PC-9 (cell line): ENCODE measurements around the gene TUBB4B. TPM values are rescaled to one million over a fixed set of nuclear protein-coding genes. Genes with fewer than 3 reads are reported as not detected.

Source experiments
- BruUV-seq: library from RNA; stranded (reverse); fragments of 400-500 nt; replicated peaks from 2 replicates; lab custom pipeline; 2021; lab: Mats Ljungman, UMichigan
- CTCF ChIA-PET: fragments of 300-600 bp; sonication (Branson Sonifier 250); formaldehyde crosslinking; loops from one replicate; lab custom pipeline; 2022; ENCODE audit warnings: antibody characterized with exemption; lab: Charles Lee
- POLR2A ChIA-PET: fragments of 300-600 bp; sonication (Branson Sonifier 250); formaldehyde crosslinking; loops from one replicate; lab custom pipeline; 2022; ENCODE audit warnings: antibody characterized with exemption; ENCODE audit not compliant: unreplicated experiment; lab: Charles Lee
- DNase-seq, 2 experiments: peaks; one replicate each; pipeline versions ENCODE4 v3.0.0 to v3.0.0-alpha.2; 2015 to 2022; ENCODE audit warnings: mixed read lengths in 1 of 2
- H2AFZ ChIP-seq: fragments of 200-600 bp; sonication (generic); 2 replicates; pipeline ENCODE4 v1.8.1; 2017; ENCODE audit warnings: antibody characterized with exemption
- H3F3A ChIP-seq: fragments of 200-600 bp; sonication (generic); 2 replicates; pipeline ENCODE4 v1.8.1; 2017; ENCODE audit warnings: antibody characterized with exemption, mild to moderate bottlenecking, low read depth; ENCODE audit not compliant: insufficient read depth
- H3K27ac ChIP-seq: fragments of 200-600 bp; sonication (generic); 2 replicates; pipeline ENCODE4 v1.6.1; 2016; ENCODE audit warnings: mixed run types
- H3K27me3 ChIP-seq: fragments of 200-600 bp; sonication (generic); 2 replicates; pipeline ENCODE4 v1.6.1; 2016; ENCODE audit warnings: low read depth, mixed run types; ENCODE audit not compliant: insufficient read depth
- H3K36me3 ChIP-seq: fragments of 200-600 bp; sonication (generic); 2 replicates; pipeline ENCODE4 v1.6.1; 2016; ENCODE audit warnings: low read depth, mixed run types
- H3K4me1 ChIP-seq: fragments of 200-600 bp; sonication (generic); replicated peaks from 2 replicates; pipeline ENCODE4 v1.6.1; 2016; ENCODE audit warnings: mixed run types; ENCODE audit not compliant: insufficient read depth
- H3K4me2 ChIP-seq: fragments of 200-600 bp; sonication (generic); 2 replicates; pipeline ENCODE4 v1.6.1; 2017; ENCODE audit warnings: mixed run types
- H3K4me3 ChIP-seq: fragments of 200-600 bp; sonication (generic); 2 replicates; pipeline ENCODE4 v1.6.1; 2016; ENCODE audit warnings: mixed run types
- H3K79me2 ChIP-seq: fragments of 200-600 bp; sonication (generic); 2 replicates; pipeline ENCODE4 v1.6.1; 2017; ENCODE audit warnings: low read depth, mixed run types
- H3K9me2 ChIP-seq: fragments of 200-600 bp; sonication (generic); 2 replicates; pipeline ENCODE4 v1.8.1; 2017; ENCODE audit warnings: mild to moderate bottlenecking; ENCODE audit not compliant: insufficient read depth
- H3K9me3 ChIP-seq: fragments of 200-600 bp; sonication (generic); 2 replicates; pipeline ENCODE4 v1.8.1; 2016; ENCODE audit warnings: low read depth; ENCODE audit not compliant: insufficient read depth
- H4K20me1 ChIP-seq: fragments of 200-600 bp; sonication (generic); 2 replicates; pipeline ENCODE4 v1.8.1; 2017; ENCODE audit not compliant: insufficient read depth
- CTCF ChIP-seq: fragments of 200-600 bp; sonication (generic); conservative IDR thresholded peaks from 2 replicates; pipeline ENCODE4 v1.6.1; 2017; ENCODE audit warnings: mixed run types, antibody characterized with exemption, mild to moderate bottlenecking, moderate library complexity
- EZH2 ChIP-seq: fragments of 200-600 bp; sonication (generic); IDR thresholded peaks from 2 replicates; pipeline ENCODE4 v1.8.0; 2017; ENCODE audit warnings: antibody characterized with exemption, low read depth
- intact Hi-C: fragments of 100-400 bp; cut with micrococcal nuclease; formaldehyde crosslinking; loops from one replicate; pipeline ENCODE4 v1.10.0; 2022; ENCODE audit not compliant: unreplicated experiment
- total RNA-seq: library from RNA; stranded (reverse); gene quantifications from 2 replicates; pipeline ENCODE4 v1.2.3, GENCODE V29; 2021

The TUBB4B gene
- total RNA-seq, 1 experiment from 2014 or later = 494 TPM

- POLR2A ChIA-PET = interaction anchor here (0.6 to 0.7 kb wide), 2 partner anchors 229 to 301 kb away, joined by 5 to 9 read pairs; partner anchors contain the start of gene FBXW5
- no peaks in the 10 kb centered on the region for H3K27me3 ChIP-seq
- no peak overlapping the region for H3K4me3 ChIP-seq
- no peak overlapping the region for H3K4me2 ChIP-seq
- peaks cover 21% of the 10 kb centered on the region; the same call in 1 of the 2 replicates for H3K36me3 ChIP-seq
- intact Hi-C loops = no loop called here
- H3F3A ChIP-seq = peaks cover 35% of the 10 kb centered on the region
- CTCF ChIA-PET = no interaction called here
- TF ChIP-seq EZH2 (no peak), CTCF (no peak)
- peaks cover 29% of the 10 kb centered on the region for H4K20me1 ChIP-seq
- no TSS peak for BruUV-seq
- peaks cover 26% of the 10 kb centered on the region for H3K79me2 ChIP-seq
- H2AFZ ChIP-seq = no peak overlapping the region
- H3K9me2 ChIP-seq = no peaks in the 10 kb centered on the region
- H3K4me1 ChIP-seq = peaks cover 15% of the 10 kb centered on the region
- H3K27ac ChIP-seq = no peak overlapping the region
- DNase-seq = no peak
- no peaks in the 10 kb centered on the region for H3K9me3 ChIP-seq
Observed at GRCh38 chr9:137245450-137246421, 4.6 kb downstream of the TUBB4B start.

- no peak overlapping the region for H3K4me2 ChIP-seq
- POLR2A ChIA-PET = interaction anchor here (0.6 to 1.0 kb wide), 2 partner anchors 30 to 47 kb away, joined by 3 read pairs; partner anchors contain the start of gene TOR4A
- peaks cover 27% of the 10 kb centered on the region for H3F3A ChIP-seq
- BruUV-seq = no TSS peak
- H3K79me2 ChIP-seq = peaks cover 18% of the 10 kb centered on the region
- H2AFZ ChIP-seq = no peak overlapping the region
- H3K4me1 ChIP-seq = peaks cover 13% of the 10 kb centered on the region
- no peak overlapping the region for H3K4me3 ChIP-seq
- no peaks in the 10 kb centered on the region for H3K9me3 ChIP-seq
- no peaks in the 10 kb centered on the region for H3K27me3 ChIP-seq
- CTCF ChIA-PET = interaction anchor here (0.7 kb wide), 1 partner anchor 11 kb away, joined by 4 read pairs; no protein-coding TSS in a partner anchor
- H4K20me1 ChIP-seq = peaks cover 21% of the 10 kb centered on the region
- H3K27ac ChIP-seq = no peak overlapping the region
- TF ChIP-seq EZH2 = no peak
- no peak for TF ChIP-seq CTCF
- no peak for DNase-seq
- intact Hi-C loops = no loop called here
- no peaks in the 10 kb centered on the region for H3K9me2 ChIP-seq
- H3K36me3 ChIP-seq = peaks cover 13% of the 10 kb centered on the region; the same call in 1 of the 2 replicates
Observed at GRCh38 chr9:137247135-137247915, 6.2 kb downstream of the TUBB4B start.

- TF ChIP-seq EZH2 (no peak), CTCF (no peak)
- ChIA-PET CTCF (no interaction called here), POLR2A (interaction anchor here (1.0 kb wide), 1 partner anchor 30 kb away, joined by 3 read pairs; the partner anchor contains the start of gene TOR4A)
- Histone ChIP-seq H3K27me3 (no peaks in the 10 kb centered on the region), H3K4me3 (no peak overlapping the region), H3K79me2 (peaks cover 13% of the 10 kb centered on the region), H3K4me2 (no peak overlapping the region), H3F3A (peaks cover 22% of the 10 kb centered on the region), H4K20me1 (peaks cover 16% of the 10 kb centered on the region), H3K9me3 (no peaks in the 10 kb centered on the region), H3K9me2 (no peaks in the 10 kb centered on the region), H3K36me3 (peaks cover 8% of the 10 kb centered on the region; the same call in 1 of the 2 replicates), H3K27ac (no peak overlapping the region), H2AFZ (no peak overlapping the region), H3K4me1 (peaks cover 8% of the 10 kb centered on the region)
- intact Hi-C loops = no loop called here
- BruUV-seq = no TSS peak
- no peak for DNase-seq
Observed at GRCh38 chr9:137247916-137248175, 6.8 kb downstream of the TUBB4B start.
